Measurements from ENCODE around the gene GMNN.
A peak's percentile ranks its signal among the peaks of the same experiment; 100 is the strongest.
"Not testable (repeated sequence)": the region's sequence is repeated elsewhere in the genome, so short reads cannot be mapped to it uniquely, and the experiment has no call there.

Gene GMNN
- total RNA-seq, result 22.5 reads per million, percentile 49 among the genes with 10 or more reads in this experiment

- DNase-seq, result peak; percentile 99
These were observed at the start of gene GMNN for GRCh38 chr6:24774696-24775519. Gene GMNN, plus strand, starts transcription at chr6:24774937. Its CDS starts 2,310 bp downstream, at chr6:24777247.

GRCh38 chr6:24730653-24731052, 44.1 kb upstream of the GMNN start:
- not testable (repeated sequence) for DNase-seq

DNA sequence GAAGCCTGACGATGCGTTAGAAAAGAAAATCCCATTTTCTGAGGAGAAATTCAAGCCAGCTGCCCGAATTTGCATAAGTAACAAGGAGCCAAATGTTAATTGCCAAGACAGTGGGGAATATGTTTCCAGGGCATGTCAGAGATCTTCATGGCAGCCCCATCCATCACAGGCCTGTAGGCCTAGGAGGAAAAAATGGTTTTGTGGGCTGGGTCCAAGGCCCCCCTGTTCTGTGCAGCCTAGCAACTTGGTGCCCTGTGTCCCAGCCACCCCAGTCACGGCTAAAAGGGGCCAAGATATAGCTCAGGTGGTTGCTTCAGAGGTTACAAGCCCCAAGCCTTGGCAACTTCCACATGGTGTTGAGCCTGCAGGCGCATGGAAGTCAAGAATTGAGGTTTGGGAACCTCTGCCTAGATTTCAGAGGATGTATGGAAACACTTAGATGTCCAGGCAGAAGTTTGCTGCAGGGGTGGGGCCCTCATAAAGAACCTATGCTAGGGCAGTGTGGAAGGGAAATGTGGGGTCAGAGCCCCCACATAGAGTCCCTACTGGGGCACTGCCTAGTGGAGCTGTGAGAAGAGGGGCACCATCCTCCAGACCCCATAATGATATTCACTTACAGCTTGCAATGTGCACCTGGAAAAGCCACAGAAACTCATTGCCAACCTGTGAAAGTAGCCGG, 43.1 kb upstream of the GMNN start:
- not testable (repeated sequence) for DNase-seq

GRCh38 chr6:24734166-24734565, 40.6 kb upstream of the GMNN start:
- DNase-seq, result no peak

DNA sequence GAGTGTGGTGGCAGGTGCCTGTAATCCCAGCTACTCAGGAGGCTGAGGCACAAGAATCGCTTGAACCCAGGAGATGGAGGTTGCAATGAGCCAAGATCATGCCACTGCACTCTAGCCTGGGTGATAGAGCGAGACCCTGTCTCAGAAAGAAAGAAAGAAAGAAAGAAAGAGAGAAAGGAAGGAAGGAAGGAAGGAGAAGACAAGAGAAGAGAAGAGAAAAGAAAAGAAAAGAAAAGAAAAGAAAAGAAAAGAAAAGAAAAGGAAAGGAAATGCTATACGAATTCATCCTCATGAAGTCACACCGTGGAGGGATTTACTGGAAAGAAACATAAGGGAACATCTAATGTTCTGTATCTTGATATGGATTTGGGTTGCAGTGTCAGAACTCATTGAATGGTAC, 40.0 kb upstream of the GMNN start:
- not testable (repeated sequence) for DNase-seq

- no peak for DNase-seq
These were observed 36.0 kb upstream of the GMNN start for GRCh38 chr6:24738741-24739140.

GRCh38 chr6:24740861-24741260, 33.9 kb upstream of the GMNN start:
- DNase-seq, result no peak

DNA sequence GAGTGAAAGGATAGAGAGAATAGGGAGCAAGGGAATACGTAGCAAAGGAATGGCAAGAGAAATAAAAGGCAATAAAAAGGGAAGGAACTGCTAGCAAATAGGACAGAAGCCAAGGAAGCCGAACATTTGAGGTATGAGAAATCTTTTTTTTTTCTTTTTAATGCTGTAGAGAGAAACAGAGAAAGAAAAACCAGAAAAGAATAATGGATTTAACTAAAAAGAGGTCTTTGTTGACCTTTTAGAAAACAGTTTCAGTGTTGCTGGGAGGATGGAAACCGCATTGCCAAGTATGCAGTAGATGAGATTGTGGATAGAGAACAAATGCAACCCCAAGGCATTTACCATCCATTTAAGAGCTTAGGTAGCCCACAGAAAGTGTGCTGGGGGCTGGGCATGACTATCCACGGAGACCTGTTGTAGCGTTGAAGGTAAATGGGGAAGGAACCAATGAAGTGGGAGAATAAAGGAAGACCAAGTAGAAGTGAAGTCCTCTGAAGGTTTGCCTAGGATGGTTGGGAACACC, 32.5 kb upstream of the GMNN start:
- DNase-seq, result no peak

DNA sequence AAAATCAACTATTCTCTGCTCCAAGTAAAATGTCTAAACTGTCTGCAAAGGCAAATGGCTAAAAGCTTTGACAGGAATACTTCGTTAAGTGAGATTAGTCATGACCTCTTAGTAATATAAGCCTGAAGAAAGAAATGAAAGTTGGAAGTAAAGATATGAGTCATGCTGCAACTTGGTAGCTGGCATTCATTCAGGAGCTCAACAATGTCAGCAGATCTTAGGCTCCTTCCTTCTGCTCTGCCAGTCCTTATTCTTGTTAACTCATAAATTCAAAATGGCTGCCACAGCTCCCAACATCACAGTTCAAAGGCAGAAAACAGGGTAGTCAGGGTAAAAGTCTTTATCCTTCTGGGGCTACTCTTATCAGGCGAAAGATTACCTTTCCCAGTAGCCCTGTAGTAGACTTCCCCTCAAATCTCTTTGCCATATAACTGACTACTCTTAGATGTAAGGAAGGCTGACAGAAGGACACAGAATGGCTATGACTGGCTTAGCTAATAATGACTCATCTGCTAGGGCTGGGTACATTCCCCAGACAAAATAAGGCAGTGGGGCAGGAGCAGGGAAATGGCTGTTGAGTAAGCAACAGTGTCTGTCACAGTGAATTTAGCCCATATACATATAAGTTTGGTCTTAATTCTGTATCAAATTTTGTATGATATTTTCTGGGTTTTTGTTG, 31.3 kb upstream of the GMNN start:
- DNase-seq, result no peak

- no peak for DNase-seq
These were observed 30.8 kb upstream of the GMNN start for GRCh38 chr6:24743944-24744335.

DNA sequence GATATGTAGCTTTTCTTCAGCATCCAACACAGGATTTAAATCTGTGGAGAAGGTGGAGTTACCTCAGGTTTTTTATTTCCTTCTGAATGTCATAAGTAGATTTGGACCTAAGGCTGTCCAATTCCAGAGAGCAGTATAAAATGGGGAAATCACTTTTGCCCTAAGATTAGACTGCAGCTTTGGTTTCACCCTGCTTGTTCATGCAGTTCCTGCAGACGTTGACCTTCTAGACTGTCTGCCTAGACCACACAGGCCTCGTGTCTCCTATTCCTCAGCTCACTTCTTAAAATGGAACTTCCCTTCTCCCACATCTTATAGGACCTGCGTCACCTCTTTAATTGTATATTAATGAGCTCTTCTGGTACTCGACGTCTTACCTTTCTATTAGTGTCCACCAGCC, 29.8 kb upstream of the GMNN start:
- DNase-seq, result no peak

GRCh38 chr6:24749297-24749696, 25.4 kb upstream of the GMNN start:
- no peak for DNase-seq

DNA sequence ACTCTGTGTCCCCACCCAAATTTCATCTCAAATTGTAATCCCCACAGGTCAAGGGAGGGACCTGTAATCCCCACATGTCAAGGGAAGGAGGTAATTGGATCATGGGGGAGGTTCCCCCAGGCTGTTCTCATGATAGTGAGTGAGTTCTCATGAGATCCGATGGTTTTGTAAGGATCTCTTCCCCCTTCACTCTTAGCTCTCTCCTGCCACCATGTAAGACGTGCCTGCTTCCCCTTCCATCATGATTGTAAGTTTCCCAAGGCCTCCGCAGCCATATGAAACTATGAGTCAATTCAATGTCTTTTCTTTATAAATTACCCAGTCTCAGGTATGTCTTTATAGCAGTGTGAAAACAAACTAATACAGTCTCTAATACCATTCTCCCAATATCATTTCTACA, 23.9 kb upstream of the GMNN start:
- DNase-seq, result not testable (repeated sequence)

GRCh38 chr6:24752503-24752902, 22.2 kb upstream of the GMNN start:
- no peak for DNase-seq

DNA sequence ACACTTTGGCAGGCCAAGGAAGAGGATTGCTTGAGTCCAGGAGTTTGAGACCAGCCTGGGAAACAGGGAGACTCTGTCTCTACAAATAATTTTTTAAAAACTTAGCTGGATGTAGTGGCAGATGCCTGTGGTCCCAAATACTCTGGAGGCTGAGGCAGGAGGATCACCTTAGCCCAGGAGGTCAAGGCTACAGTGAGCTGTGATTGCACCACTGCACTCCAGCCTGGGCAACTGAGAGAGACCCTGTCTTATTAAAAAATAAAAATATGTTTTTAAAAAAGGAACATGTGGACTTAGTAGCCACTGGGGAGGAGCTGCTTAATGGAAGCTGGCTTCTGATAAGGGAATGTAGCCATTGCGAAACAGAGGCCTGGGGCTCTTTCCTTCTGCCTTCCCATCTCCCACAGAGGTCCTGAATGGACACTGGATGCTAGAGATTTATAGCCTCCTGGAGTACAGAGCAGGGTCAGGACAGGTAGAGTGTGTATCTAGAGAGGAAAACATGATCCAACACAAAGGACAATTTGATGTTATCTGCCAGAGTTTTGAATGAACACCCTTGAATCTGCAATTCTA, 21.7 kb upstream of the GMNN start:
- no peak for DNase-seq

DNA sequence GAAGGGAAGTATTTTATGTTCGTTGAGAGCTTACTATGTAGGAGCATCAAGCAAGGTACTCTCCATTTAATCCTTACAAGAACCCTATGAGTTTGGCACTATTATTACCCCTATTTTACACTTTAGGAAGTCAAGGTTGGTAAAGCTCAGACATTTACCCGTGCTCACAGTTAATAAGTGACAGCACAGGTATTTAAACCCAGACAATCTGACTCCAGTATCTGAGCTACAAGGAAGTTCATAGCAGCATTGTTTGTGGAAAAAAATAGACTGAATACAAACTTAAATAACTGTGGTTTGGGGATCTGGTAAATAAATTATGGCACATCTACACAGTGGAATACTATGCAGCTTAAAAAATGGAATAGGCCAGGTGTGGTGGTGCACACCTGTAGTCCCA, 21.2 kb upstream of the GMNN start:
- DNase-seq, result no peak

DNA sequence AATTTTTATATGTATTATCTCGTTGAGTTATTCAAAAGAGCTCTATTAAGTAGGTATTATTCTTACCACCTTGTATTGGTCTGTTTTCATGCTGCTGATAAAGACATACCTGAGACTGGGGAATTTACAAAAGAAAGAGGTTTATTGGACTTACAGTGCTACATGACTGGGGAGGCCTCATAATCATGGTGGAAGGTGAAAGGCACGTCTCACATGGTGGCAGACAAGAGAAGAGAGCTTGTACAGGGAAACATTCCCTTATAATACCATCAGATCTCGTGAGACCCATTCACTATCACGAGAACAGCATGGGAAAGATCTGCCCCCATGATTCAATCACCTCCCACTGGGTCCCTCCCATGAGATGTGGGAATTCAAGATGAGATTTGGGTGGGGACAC, 20.4 kb upstream of the GMNN start:
- not testable (repeated sequence) for DNase-seq

- no peak for DNase-seq
These were observed 19.5 kb upstream of the GMNN start for GRCh38 chr6:24755279-24755678.

DNA sequence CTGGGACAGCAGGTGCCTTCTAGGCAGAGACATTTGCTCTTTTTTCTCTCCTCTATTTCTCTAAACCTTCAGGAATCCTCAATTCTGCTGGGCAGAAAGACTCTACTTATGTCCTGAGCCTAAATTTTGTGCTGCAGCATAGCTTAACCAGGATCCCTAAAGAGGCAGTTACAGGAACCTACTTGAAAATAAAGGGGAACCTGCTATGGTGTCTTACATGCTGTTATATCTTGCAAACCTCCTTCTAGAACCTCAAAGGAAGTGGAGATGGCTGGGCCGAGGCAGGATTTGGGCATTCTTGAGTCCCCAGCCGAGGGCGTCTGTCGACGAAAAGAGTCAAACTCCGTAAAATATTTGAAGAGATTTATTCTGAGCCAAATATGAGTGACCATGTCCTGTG, 17.1 kb upstream of the GMNN start:
- DNase-seq, result no peak

DNA sequence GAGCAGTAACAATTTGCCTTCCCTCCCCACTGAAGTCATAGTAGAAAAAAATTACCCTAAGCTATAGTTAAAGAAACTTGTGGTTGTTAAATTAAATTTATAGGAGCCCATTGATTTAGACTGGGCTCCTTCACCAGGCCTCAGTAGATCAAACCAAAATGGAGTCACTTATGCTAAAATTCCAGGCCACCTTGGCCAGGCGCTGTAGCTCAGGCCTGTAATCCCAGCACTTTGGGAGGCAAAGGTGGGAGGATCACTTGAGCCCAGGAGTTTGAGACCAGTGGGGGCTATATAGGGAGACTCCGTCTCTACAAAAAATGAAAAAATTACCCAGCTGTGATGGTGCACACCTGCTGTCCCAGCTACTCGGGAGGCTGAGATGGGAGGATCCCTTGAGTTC, 15.0 kb upstream of the GMNN start:
- no peak for DNase-seq

DNA sequence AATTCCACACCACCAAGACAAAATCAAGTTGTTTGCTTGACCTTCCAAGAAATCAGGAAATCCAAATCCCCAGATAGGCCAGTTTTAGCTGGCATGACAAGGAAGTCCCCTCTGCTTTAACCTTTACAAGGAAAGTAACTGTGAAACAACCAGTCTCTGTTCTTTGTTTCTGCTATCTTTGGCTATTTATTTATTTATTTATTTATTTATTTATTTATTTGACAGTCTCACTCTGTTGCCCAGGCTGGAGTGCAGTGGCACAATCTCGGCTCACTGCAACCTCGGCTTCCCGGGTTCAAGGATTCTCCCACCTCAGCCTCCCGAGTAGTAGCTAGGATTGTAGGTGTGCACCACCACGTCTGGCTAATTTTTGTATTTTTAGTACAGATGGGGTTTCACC, 14.5 kb upstream of the GMNN start:
- DNase-seq, result no peak

- no peak for DNase-seq
These were observed 13.4 kb upstream of the GMNN start for GRCh38 chr6:24761193-24761835.

DNA sequence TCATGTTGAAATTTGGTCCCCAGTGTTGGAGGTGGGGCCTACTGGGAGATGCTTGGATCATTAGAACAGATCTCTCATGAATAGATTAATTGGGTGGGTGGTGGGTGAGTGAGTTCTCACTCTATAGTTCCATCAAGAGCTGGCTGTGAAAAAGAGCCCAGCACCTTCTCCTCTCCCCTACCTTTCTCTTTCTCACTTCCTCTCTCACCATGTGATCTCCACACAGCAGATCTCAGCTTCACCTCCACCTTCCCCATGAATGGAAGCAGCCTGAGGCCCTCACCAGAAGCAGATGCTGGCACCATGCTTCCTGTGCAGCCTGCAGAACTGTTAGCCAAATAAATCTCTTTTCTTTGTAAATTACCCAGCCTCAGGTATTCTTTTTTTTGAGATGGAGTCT, 12.9 kb upstream of the GMNN start:
- DNase-seq, result no peak
